Measurements from ENCODE around the gene ANTXR1. TPM values are rescaled to one million over a fixed set of nuclear protein-coding genes. Genes with fewer than 3 reads are reported as not detected.
"Not testable (repeated sequence)": the region's sequence is repeated elsewhere in the genome, so short reads cannot be mapped to it uniquely, and the experiment has no call there.

The ANTXR1 gene
- total RNA-seq, 1 experiment from 2014 or later, result 0.27 TPM

GRCh38 chr2:69225933-69226332 is 213.0 kb downstream of the ANTXR1 start:
- no peaks in the 10 kb centered on the region for H3K9me3 ChIP-seq
- no peak overlapping the region for H3K4me3 ChIP-seq (ENCODE audit: low read depth, low read length)
- intact Hi-C loops (cut with micrococcal nuclease; ENCODE audit: unreplicated experiment), result no loop called here
- no peaks in the 10 kb centered on the region for H3K4me1 ChIP-seq
- TF ChIP-seq CTCF (IDR thresholded peaks at IDR 0.05; ENCODE audit: insufficient read depth in 1 of 2, low read depth in 1 of 2, low read length in 1 of 2, severe bottlenecking in 1 of 2, unreplicated experiment in 1 of 2), result no peak
- no peaks in the 10 kb centered on the region for H3K36me3 Mint-ChIP-seq (ENCODE audit: insufficient read depth, unreplicated experiment)
- CTCF ChIA-PET, result no interaction called here
- H3K27ac Mint-ChIP-seq (ENCODE audit: unreplicated experiment), result no peak overlapping the region
- H3K36me3 ChIP-seq (ENCODE audit: control insufficient read depth, insufficient read depth, low read length), result no peaks in the 10 kb centered on the region
- no peak overlapping the region for H3K4me3 Mint-ChIP-seq (ENCODE audit: unreplicated experiment)
- DNase-seq, result no peak
- no peaks in the 10 kb centered on the region for H3K9me3 Mint-ChIP-seq (ENCODE audit: unreplicated experiment)
- no peaks in the 10 kb centered on the region for H3K4me1 Mint-ChIP-seq (ENCODE audit: low read depth, unreplicated experiment)
- peaks cover 19% of the 10 kb centered on the region for H3K27me3 Mint-ChIP-seq (ENCODE audit: insufficient read depth, unreplicated experiment)
- no TSS peak for BruUV-seq (replicated peaks)
- POLR2A ChIA-PET, result no interaction called here
- no peaks in the 10 kb centered on the region for H3K27me3 ChIP-seq (replicated peaks; ENCODE audit: control insufficient read depth, insufficient read depth, low read length)

- Mint-ChIP-seq H3K27me3 (ENCODE audit: insufficient read depth, unreplicated experiment) (peaks cover 19% of the 10 kb centered on the region), H3K9me3 (ENCODE audit: unreplicated experiment) (no peaks in the 10 kb centered on the region), H3K4me1 (ENCODE audit: low read depth, unreplicated experiment) (no peaks in the 10 kb centered on the region), H3K27ac (ENCODE audit: unreplicated experiment) (no peak overlapping the region), H3K4me3 (ENCODE audit: unreplicated experiment) (no peak overlapping the region), H3K36me3 (ENCODE audit: insufficient read depth, unreplicated experiment) (no peaks in the 10 kb centered on the region)
- ChIA-PET CTCF (no interaction called here), POLR2A (no interaction called here)
- BruUV-seq (replicated peaks), result no TSS peak
- H3K9me3 ChIP-seq, result no peaks in the 10 kb centered on the region
- no peaks in the 10 kb centered on the region for H3K27me3 ChIP-seq (replicated peaks; ENCODE audit: control insufficient read depth, insufficient read depth, low read length)
- intact Hi-C loops (cut with micrococcal nuclease; ENCODE audit: unreplicated experiment), result no loop called here
- DNase-seq, result no peak
- H3K36me3 ChIP-seq (ENCODE audit: control insufficient read depth, insufficient read depth, low read length), result no peaks in the 10 kb centered on the region
- TF ChIP-seq CTCF (IDR thresholded peaks at IDR 0.05; ENCODE audit: insufficient read depth in 1 of 2, low read depth in 1 of 2, low read length in 1 of 2, severe bottlenecking in 1 of 2, unreplicated experiment in 1 of 2), result no peak
- H3K4me1 ChIP-seq, result no peaks in the 10 kb centered on the region
- H3K4me3 ChIP-seq (ENCODE audit: low read depth, low read length), result no peak overlapping the region
These were observed 213.9 kb downstream of the ANTXR1 start for GRCh38 chr2:69226903-69227302.

GRCh38 chr2:69227716-69228115 is 214.7 kb downstream of the ANTXR1 start:
- ChIA-PET CTCF (no interaction called here), POLR2A (no interaction called here)
- TF ChIP-seq CTCF (IDR thresholded peaks at IDR 0.05; ENCODE audit: insufficient read depth in 1 of 2, low read depth in 1 of 2, low read length in 1 of 2, severe bottlenecking in 1 of 2, unreplicated experiment in 1 of 2), result no peak

GRCh38 chr2:69230946-69231345 is 218.0 kb downstream of the ANTXR1 start:
- H3K4me3 Mint-ChIP-seq (ENCODE audit: unreplicated experiment); H3K27me3 ChIP-seq (replicated peaks; ENCODE audit: control insufficient read depth, insufficient read depth, low read length); H3K36me3 Mint-ChIP-seq (ENCODE audit: insufficient read depth, unreplicated experiment); H3K36me3 ChIP-seq (ENCODE audit: control insufficient read depth, insufficient read depth, low read length); H3K4me1 ChIP-seq; DNase-seq; H3K27ac Mint-ChIP-seq (ENCODE audit: unreplicated experiment); POLR2A ChIA-PET; intact Hi-C loops (cut with micrococcal nuclease; ENCODE audit: unreplicated experiment); H3K4me1 Mint-ChIP-seq (ENCODE audit: low read depth, unreplicated experiment); H3K27me3 Mint-ChIP-seq (ENCODE audit: insufficient read depth, unreplicated experiment); H3K9me3 ChIP-seq; H3K9me3 Mint-ChIP-seq (ENCODE audit: unreplicated experiment); BruUV-seq (replicated peaks); CTCF ChIA-PET; H3K4me3 ChIP-seq (ENCODE audit: low read depth, low read length): not testable (repeated sequence)

More at GRCh38 chr2:69227716-69228115, 214.7 kb downstream of the ANTXR1 start:
- Mint-ChIP-seq H3K4me1 (ENCODE audit: low read depth, unreplicated experiment) (no peaks in the 10 kb centered on the region), H3K36me3 (ENCODE audit: insufficient read depth, unreplicated experiment) (no peaks in the 10 kb centered on the region), H3K27ac (ENCODE audit: unreplicated experiment) (no peak overlapping the region), H3K9me3 (ENCODE audit: unreplicated experiment) (no peaks in the 10 kb centered on the region), H3K4me3 (ENCODE audit: unreplicated experiment) (no peak overlapping the region), H3K27me3 (ENCODE audit: insufficient read depth, unreplicated experiment) (peaks cover 14% of the 10 kb centered on the region)
- DNase-seq, result no peak
- no peaks in the 10 kb centered on the region for H3K27me3 ChIP-seq (replicated peaks; ENCODE audit: control insufficient read depth, insufficient read depth, low read length)
- H3K4me3 ChIP-seq (ENCODE audit: low read depth, low read length), result no peak overlapping the region
- H3K9me3 ChIP-seq, result no peaks in the 10 kb centered on the region
- no TSS peak for BruUV-seq (replicated peaks)
- intact Hi-C loops (cut with micrococcal nuclease; ENCODE audit: unreplicated experiment), result no loop called here
- H3K36me3 ChIP-seq (ENCODE audit: control insufficient read depth, insufficient read depth, low read length), result no peaks in the 10 kb centered on the region
- H3K4me1 ChIP-seq, result no peaks in the 10 kb centered on the region

Measured in Caco-2 (cell line).